ENCODE measurements around the gene OR6Y1.

- TF ChIP-seq CTCF (IDR thresholded peaks at IDR 0.05) (no peak), ZFX (IDR thresholded peaks at IDR 0.05; ENCODE audit: borderline replicate concordance) (no peak)
Measured at GRCh38 chr1:158564608-158565007, 10.4 kb upstream of the OR6Y1 start.

Data from 22Rv1 (cell line).